GM12891 (cell line): ENCODE data around the gene DCDC1.

ENCODE experiments used
- PAX5 ChIP-seq: IDR thresholded peaks from 2 replicates; pipeline ENCODE4 v1.6.1; 2011; ENCODE audit warnings: low read length, moderate library complexity, mild to moderate bottlenecking; ENCODE audit not compliant: insufficient read depth, severe bottlenecking
- POLR2A ChIP-seq: IDR thresholded peaks from 2 replicates; pipeline ENCODE4 v1.6.1; 2011; ENCODE audit warnings: low read depth, low read length, control low read depth
- POLR2AphosphoS5 ChIP-seq: IDR thresholded peaks from 2 replicates; pipeline ENCODE4 v1.6.1; 2011; ENCODE audit warnings: low read depth, low read length, control low read depth
- SPI1 ChIP-seq: IDR thresholded peaks from 2 replicates; pipeline ENCODE4 v1.6.1; 2011; ENCODE audit warnings: low read depth, low read length, control low read depth
- TAF1 ChIP-seq: IDR thresholded peaks from 2 replicates; pipeline ENCODE4 v1.6.1; 2011; ENCODE audit warnings: low read depth, low read length, control low read depth

DNA sequence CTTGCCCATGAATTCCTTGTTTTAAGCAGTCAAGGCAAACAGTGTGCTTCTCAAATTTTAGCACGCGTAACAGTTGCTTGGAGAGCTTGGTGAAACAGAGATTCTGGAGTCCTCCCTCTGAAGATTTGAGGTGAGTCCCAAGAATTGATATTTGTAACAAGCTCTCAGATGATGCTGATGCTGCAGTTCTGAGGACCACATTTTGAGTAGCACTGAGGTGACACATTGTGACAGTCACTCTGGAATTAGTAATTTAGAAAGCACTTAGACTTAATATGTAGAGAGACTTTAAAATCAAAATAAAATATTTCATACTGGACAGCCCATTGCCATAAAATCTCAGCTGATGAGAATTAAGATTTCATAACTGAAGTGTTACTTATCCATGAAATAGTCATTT, 38.7 kb upstream of the DCDC1 start:
- TF ChIP-seq POLR2AphosphoS5 (no peak), POLR2A (no peak), TAF1 (no peak), PAX5 (no peak), SPI1 (no peak)
